ENCODE results near the gene CCS. TPM values are rescaled to one million over a fixed set of nuclear protein-coding genes. Genes with fewer than 3 reads are reported as not detected.

Gene CCS
- total RNA-seq, 6 donors from 2014 or later, result 24.3 to 82.8 (median 34.0) TPM

DNA sequence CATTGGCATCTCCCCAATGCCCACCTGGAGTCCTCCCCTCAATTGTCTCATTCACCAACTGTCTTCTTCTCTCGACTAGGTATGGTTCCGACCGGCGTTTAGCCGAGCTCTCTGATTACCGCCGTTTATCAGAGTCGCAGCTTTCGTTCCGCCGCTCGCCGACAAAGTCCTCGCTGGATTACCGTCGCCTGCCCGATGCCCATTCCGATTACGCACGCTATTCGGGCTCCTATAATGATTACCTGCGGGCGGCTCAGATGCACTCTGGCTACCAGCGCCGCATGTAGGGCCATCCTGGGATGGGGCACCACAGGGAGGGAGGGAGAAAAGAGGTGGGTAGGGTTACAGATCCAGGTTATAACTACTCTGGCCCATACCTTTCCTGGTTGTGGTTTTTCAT is 33.4 kb downstream of the CCS start:
- no peak for TF ChIP-seq POLR2A (IDR thresholded peaks at IDR 0.05)
- TF ChIP-seq, protein P1, sequence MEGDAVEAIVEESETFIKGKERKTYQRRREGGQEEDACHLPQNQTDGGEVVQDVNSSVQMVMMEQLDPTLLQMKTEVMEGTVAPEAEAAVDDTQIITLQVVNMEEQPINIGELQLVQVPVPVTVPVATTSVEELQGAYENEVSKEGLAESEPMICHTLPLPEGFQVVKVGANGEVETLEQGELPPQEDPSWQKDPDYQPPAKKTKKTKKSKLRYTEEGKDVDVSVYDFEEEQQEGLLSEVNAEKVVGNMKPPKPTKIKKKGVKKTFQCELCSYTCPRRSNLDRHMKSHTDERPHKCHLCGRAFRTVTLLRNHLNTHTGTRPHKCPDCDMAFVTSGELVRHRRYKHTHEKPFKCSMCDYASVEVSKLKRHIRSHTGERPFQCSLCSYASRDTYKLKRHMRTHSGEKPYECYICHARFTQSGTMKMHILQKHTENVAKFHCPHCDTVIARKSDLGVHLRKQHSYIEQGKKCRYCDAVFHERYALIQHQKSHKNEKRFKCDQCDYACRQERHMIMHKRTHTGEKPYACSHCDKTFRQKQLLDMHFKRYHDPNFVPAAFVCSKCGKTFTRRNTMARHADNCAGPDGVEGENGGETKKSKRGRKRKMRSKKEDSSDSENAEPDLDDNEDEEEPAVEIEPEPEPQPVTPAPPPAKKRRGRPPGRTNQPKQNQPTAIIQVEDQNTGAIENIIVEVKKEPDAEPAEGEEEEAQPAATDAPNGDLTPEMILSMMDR (IDR thresholded peaks at IDR 0.05), result no peak
- TF ChIP-seq EP300 (IDR thresholded peaks at IDR 0.05), result no peak
- no peak for TF ChIP-seq POLR2AphosphoS5 (IDR thresholded peaks at IDR 0.05)
- DNase-seq, result no peak
- no peak for ATAC-seq (ENCODE audit: low FRiP score in 2 of 2)
- H3K9me3 ChIP-seq, result no peaks in the 10 kb centered on the region
- H3K4me1 ChIP-seq, result peaks cover 20 to 42% (median 20%) of the 10 kb centered on the region in 4 donors
- peaks cover 32 to 83% (median 55%) of the 10 kb centered on the region in 4 donors for H3K36me3 ChIP-seq
- H3K27me3 ChIP-seq, result no peaks in the 10 kb centered on the region
- WGBS, 2 donors, result 98 to 99% methylated on average over 25 of the region's 25 CpGs
- no peak overlapping the region for H3K27ac ChIP-seq
- no peak overlapping the region for H3K4me3 ChIP-seq

DNA sequence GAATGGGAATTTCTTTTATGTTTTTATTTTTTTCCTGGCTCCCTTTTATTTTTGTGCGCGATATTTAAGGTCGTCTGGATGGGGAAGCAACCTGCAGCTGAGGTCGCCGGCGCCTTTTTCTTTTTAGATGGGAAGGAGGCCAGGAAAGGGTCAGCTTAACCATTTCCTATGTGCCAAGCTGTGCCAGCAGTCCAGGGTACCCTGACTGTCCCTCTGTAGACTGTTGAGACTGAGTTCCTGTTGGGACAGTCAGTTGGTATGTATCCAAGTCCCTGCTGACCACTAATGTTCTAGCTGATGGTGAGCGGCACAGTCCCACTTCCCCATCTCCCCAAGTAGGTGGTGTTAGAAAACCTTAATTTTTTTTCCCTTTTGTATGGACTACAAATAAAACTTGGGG is 33.9 kb downstream of the CCS start:
- no peak for DNase-seq
- Histone ChIP-seq H3K4me1 (peaks cover 15 to 36% (median 15%) of the 10 kb centered on the region in 4 donors), H3K27me3 (no peaks in the 10 kb centered on the region), H3K27ac (no peak overlapping the region), H3K9me3 (no peaks in the 10 kb centered on the region), H3K36me3 (peaks cover 32 to 86% (median 55%) of the 10 kb centered on the region in 4 donors), H3K4me3 (no peak overlapping the region)
- WGBS, 2 donors, result 88 to 91% methylated on average over 7 of the region's 7 CpGs
- peak in 1 of 2 donors; percentile 46 for ATAC-seq (ENCODE audit: low FRiP score in 2 of 2)
- TF ChIP-seq EP300 (IDR thresholded peaks at IDR 0.05), result no peak
- TF ChIP-seq POLR2AphosphoS5 (IDR thresholded peaks at IDR 0.05), result no peak
- TF ChIP-seq POLR2A (IDR thresholded peaks at IDR 0.05), result no peak
- TF ChIP-seq, protein P1 (IDR thresholded peaks at IDR 0.05), result no peak

DNA sequence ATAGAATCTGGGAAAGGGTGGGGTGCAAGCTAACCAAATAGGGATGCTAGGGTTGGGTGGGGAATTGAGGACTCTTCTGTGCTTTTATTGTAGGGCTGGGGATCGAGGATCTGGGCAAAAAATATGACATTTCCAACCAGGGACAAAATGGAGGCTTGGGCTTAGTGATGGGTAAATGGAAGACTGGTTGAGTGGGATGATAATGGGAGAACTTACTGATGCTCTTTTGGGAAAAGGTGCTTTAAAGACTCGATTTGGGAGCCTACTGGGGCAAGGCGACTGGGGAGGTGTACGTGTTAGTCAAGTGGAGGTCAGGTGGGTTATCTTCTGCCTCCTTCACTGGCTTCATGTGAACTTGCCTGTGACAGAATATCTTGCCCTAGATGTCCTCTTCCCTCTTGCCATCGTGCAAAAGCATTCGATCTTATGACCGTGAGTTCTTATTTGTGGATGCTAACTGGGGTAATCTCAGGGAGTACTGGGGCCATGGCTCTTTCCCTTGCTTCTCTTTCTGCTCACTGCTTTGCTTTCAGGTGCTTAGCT is 35.1 kb downstream of the CCS start:
- ATAC-seq (ENCODE audit: low FRiP score in 2 of 2), result no peak
- DNase-seq, result no peak
- Histone ChIP-seq H3K4me3 (no peak overlapping the region), H3K27me3 (no peaks in the 10 kb centered on the region), H3K27ac (no peak overlapping the region), H3K9me3 (no peaks in the 10 kb centered on the region), H3K4me1 (peaks cover 3 to 24% (median 5%) of the 10 kb centered on the region in 4 donors), H3K36me3 (peaks cover 32 to 79% (median 55%) of the 10 kb centered on the region in 4 donors)
- TF ChIP-seq, protein P1 (IDR thresholded peaks at IDR 0.05), result no peak
- TF ChIP-seq EP300 (IDR thresholded peaks at IDR 0.05), result no peak
- no peak for TF ChIP-seq POLR2AphosphoS5 (IDR thresholded peaks at IDR 0.05)
- no peak for TF ChIP-seq POLR2A (IDR thresholded peaks at IDR 0.05)
- WGBS, 2 donors, result 90 to 96% methylated on average over 7 of the region's 7 CpGs

DNA sequence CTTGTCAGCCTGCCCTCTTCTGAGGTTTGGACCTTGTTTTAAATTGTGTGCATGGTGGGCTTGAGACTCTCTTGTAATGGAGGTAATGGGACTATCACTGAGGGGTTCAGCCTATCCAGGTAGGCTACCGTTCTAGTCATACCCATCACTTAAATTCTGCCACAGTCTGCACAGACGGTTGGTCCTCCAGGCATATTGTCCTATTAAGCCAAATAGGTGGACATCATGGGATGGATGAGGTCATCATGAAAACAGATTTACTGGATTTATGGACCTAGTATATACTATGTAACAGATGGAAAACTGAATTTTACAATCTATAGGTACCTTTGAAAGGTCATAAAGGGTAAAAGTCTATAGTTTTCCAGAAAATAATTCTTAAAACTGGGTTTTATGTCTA is 36.4 kb downstream of the CCS start:
- WGBS, 2 donors, result 91 to 97% methylated on average over 2 of the region's 2 CpGs
- Histone ChIP-seq H3K9me3 (no peaks in the 10 kb centered on the region), H3K36me3 (peaks cover 27 to 75% (median 49%) of the 10 kb centered on the region in 4 donors), H3K27ac (no peak overlapping the region), H3K4me1 (peaks cover 0 to 13% (median 0%) of the 10 kb centered on the region in 4 donors), H3K4me3 (no peak overlapping the region), H3K27me3 (no peaks in the 10 kb centered on the region)
- ATAC-seq (ENCODE audit: low FRiP score in 2 of 2), result no peak
- no peak for DNase-seq
- TF ChIP-seq POLR2A (IDR thresholded peaks at IDR 0.05), result no peak
- TF ChIP-seq EP300 (IDR thresholded peaks at IDR 0.05), result no peak
- TF ChIP-seq, protein P1 (IDR thresholded peaks at IDR 0.05), result no peak
- no peak for TF ChIP-seq POLR2AphosphoS5 (IDR thresholded peaks at IDR 0.05)

DNA sequence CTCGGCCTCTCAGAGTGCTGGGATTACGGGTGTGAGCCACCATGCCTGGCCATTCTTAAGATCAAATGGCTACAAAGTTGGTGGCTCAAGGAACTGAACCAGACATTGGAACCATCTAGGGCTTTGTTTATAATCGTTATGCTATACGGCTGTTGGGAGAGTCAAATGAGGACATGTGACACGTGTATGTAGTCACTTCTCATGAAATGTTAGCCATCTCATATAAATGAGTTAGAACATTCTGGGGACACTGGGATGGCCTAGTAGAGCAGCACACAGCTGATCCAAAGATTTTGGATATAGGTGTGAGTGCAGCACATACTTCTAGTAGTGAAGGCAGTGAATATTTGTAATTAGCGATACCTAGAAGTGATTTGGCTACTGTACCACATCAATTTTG is 38.9 kb downstream of the CCS start:
- no peak overlapping the region for H3K27ac ChIP-seq
- H3K4me3 ChIP-seq, result no peak overlapping the region
- ATAC-seq (ENCODE audit: low FRiP score in 2 of 2) (no peak), DNase-seq (no peak)
- peaks cover 0 to under 1% (median 0%) of the 10 kb centered on the region in 4 donors for H3K4me1 ChIP-seq
- no peaks in the 10 kb centered on the region for H3K9me3 ChIP-seq
- WGBS, 2 donors, result 92 to 93% methylated on average over 6 of the region's 6 CpGs
- no peaks in the 10 kb centered on the region for H3K27me3 ChIP-seq
- no peak for TF ChIP-seq POLR2AphosphoS5 (IDR thresholded peaks at IDR 0.05)
- TF ChIP-seq, protein P1 (IDR thresholded peaks at IDR 0.05), result no peak
- no peak for TF ChIP-seq EP300 (IDR thresholded peaks at IDR 0.05)
- TF ChIP-seq POLR2A (IDR thresholded peaks at IDR 0.05), result no peak
- peaks cover 5 to 55% (median 26%) of the 10 kb centered on the region in 4 donors for H3K36me3 ChIP-seq
